H1 (cell line): ENCODE data around the gene ADAD1.

Experiments used
- CEBPB ChIP-seq: IDR thresholded peaks from 2 replicates; pipeline ENCODE4 v1.6.1; 2012; ENCODE audit warnings: low read depth, low read length
- POLR2A ChIP-seq, 2 experiments: IDR thresholded peaks; 1 replicate in 1 of 2; 2 replicates in 1 of 2; pipeline ENCODE4 v1.6.1; 2011; ENCODE audit warnings: low read depth in 2 of 2, low read length in 2 of 2, mild to moderate bottlenecking in 2 of 2; ENCODE audit errors: control extremely low read depth in 1 of 2
- POLR2AphosphoS5 ChIP-seq: IDR thresholded peaks from 2 replicates; pipeline ENCODE4 v1.6.1; 2011; ENCODE audit warnings: low read depth, low read length
- SP1 ChIP-seq: IDR thresholded peaks from 2 replicates; pipeline ENCODE4 v1.6.1; 2011; ENCODE audit warnings: low read depth, low read length
- SRF ChIP-seq: IDR thresholded peaks from 2 replicates; pipeline ENCODE4 v1.6.1; 2011; ENCODE audit warnings: mild to moderate bottlenecking, low read depth, low read length, moderate library complexity
- TAF7 ChIP-seq: optimal IDR thresholded peaks from 2 replicates; pipeline ENCODE3; 2011; ENCODE audit warnings: low read depth, mild to moderate bottlenecking, inconsistent platforms, low read length, moderate library complexity, borderline replicate concordance
- YY1 ChIP-seq: IDR thresholded peaks from 2 replicates; pipeline ENCODE4 v1.6.1; 2011; ENCODE audit warnings: low read depth, mild to moderate bottlenecking, low read length
- TF ChIP-seq, protein P1 (sequence below), 3 experiments: IDR thresholded peaks; 1 replicate in 2 of 3; 2 replicates in 1 of 3; pipeline versions ENCODE4 v1.5.1 to v1.6.1; 2011; ENCODE audit warnings: low read length in 3 of 3, mild to moderate bottlenecking in 3 of 3, inconsistent platforms in 2 of 3, low read depth in 1 of 3, moderate library complexity in 1 of 3; ENCODE audit not compliant: insufficient read depth in 1 of 3; ENCODE audit errors: control extremely low read depth in 1 of 3
- TF ChIP-seq, protein P2 (sequence below): IDR thresholded peaks from 2 replicates; pipeline ENCODE4 v1.6.1; 2011; ENCODE audit warnings: low read length, improper control_type of control experiment
- TF ChIP-seq, protein P3 (sequence below): IDR thresholded peaks from 2 replicates; pipeline ENCODE4 v1.6.1; 2012; ENCODE audit warnings: inconsistent platforms

DNA sequence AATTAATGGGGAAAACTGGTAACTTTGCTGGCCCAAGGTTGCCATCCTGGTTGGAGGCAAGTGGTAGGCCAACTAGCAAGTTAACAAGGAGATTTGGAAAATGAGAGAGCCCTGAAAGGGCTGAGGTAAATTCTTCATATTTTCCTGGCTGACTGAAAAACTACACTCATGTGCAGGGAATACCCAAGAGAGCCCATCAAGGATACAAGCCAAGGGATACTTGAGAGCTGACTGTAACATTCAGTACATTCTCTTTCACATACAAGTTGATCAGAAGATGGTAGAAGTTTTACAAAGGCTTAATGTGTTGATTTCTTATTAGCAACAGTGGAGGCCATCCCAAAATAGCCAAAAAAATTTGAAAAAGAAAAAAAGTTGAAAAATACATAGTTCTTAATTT, 44.4 kb downstream of the ADAD1 start:
- TF ChIP-seq, protein P1, sequence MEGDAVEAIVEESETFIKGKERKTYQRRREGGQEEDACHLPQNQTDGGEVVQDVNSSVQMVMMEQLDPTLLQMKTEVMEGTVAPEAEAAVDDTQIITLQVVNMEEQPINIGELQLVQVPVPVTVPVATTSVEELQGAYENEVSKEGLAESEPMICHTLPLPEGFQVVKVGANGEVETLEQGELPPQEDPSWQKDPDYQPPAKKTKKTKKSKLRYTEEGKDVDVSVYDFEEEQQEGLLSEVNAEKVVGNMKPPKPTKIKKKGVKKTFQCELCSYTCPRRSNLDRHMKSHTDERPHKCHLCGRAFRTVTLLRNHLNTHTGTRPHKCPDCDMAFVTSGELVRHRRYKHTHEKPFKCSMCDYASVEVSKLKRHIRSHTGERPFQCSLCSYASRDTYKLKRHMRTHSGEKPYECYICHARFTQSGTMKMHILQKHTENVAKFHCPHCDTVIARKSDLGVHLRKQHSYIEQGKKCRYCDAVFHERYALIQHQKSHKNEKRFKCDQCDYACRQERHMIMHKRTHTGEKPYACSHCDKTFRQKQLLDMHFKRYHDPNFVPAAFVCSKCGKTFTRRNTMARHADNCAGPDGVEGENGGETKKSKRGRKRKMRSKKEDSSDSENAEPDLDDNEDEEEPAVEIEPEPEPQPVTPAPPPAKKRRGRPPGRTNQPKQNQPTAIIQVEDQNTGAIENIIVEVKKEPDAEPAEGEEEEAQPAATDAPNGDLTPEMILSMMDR (IDR thresholded peaks at IDR 0.05; ENCODE audit: control extremely low read depth in 1 of 3, insufficient read depth in 1 of 3, low read depth in 1 of 3, low read length in 3 of 3): no peak
- TF ChIP-seq CEBPB (no peak), SRF (no peak), POLR2A (IDR thresholded peaks at IDR 0.05; ENCODE audit: control extremely low read depth in 1 of 2, low read depth in 2 of 2, low read length in 2 of 2) (no peak), YY1 (no peak), TAF7 (no peak), SP1 (no peak), POLR2AphosphoS5 (no peak)
- TF ChIP-seq, protein P2, sequence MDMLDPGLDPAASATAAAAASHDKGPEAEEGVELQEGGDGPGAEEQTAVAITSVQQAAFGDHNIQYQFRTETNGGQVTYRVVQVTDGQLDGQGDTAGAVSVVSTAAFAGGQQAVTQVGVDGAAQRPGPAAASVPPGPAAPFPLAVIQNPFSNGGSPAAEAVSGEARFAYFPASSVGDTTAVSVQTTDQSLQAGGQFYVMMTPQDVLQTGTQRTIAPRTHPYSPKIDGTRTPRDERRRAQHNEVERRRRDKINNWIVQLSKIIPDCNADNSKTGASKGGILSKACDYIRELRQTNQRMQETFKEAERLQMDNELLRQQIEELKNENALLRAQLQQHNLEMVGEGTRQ: no peak
- TF ChIP-seq, protein P3, sequence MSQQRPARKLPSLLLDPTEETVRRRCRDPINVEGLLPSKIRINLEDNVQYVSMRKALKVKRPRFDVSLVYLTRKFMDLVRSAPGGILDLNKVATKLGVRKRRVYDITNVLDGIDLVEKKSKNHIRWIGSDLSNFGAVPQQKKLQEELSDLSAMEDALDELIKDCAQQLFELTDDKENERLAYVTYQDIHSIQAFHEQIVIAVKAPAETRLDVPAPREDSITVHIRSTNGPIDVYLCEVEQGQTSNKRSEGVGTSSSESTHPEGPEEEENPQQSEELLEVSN: no peak
